Heart left ventricle (tissue), 16 donors: ENCODE results near the gene GAB2. TPM values are rescaled to one million over a fixed set of nuclear protein-coding genes. Genes with fewer than 3 reads are reported as not detected.
A peak's percentile ranks its signal among the peaks of the same experiment; 100 is the strongest.

Experiments
- ATAC-seq, 4 donors: fragments of 200-7000 bp; cut with Tn5 transposase; one replicate each; pipeline ENCODE4 v1.9.1; 2020 to 2022; ENCODE audit warnings: moderate library complexity in 4 of 4, mild to moderate bottlenecking in 3 of 4, moderate number of reproducible peaks in 1 of 4
- DNase-seq, 5 donors: peaks; one replicate each; pipeline ENCODE4 v3.0.0-alpha.2; 2020
- H3K27ac ChIP-seq, 12 donors: fragments of 200-600 bp; sonication (generic) in 4 of 12; one replicate each; pipeline versions ENCODE4 v1.5.0 to v1.8.0; 2016 to 2022; ENCODE audit warnings: mild to moderate bottlenecking in 2 of 12
- H3K27me3 ChIP-seq, 9 donors: fragments of 200-600 bp; sonication (generic) in 2 of 9; one replicate each; pipeline versions ENCODE4 v1.5.1 to v1.8.0; 2016 to 2022; ENCODE audit warnings: mild to moderate bottlenecking in 3 of 9
- H3K36me3 ChIP-seq, 9 donors: fragments of 200-600 bp; sonication (generic) in 2 of 9; one replicate each; pipeline versions ENCODE4 v1.5.0 to v1.8.0; 2018 to 2022; ENCODE audit warnings: mild to moderate bottlenecking in 2 of 9
- H3K4me1 ChIP-seq, 12 donors: fragments of 200-600 bp; sonication (generic) in 4 of 12; one replicate each; pipeline versions ENCODE4 v1.5.0 to v1.8.0; 2016 to 2022; ENCODE audit warnings: mild to moderate bottlenecking in 3 of 12
- H3K4me3 ChIP-seq, 12 donors: fragments of 200-600 bp; sonication (generic) in 4 of 12; one replicate each; pipeline versions ENCODE4 v1.5.0 to v1.8.0; 2017 to 2022; ENCODE audit warnings: mild to moderate bottlenecking in 9 of 12, moderate library complexity in 4 of 12
- H3K9me3 ChIP-seq, 12 donors: fragments of 200-600 bp; sonication (generic) in 4 of 12; one replicate each; pipeline versions ENCODE4 v1.5.0 to v1.8.0; 2016 to 2022; ENCODE audit warnings: mild to moderate bottlenecking in 1 of 12
- POLR2A ChIP-seq, 2 donors: fragments of 450-650 bp; IDR thresholded peaks; one replicate each; pipeline ENCODE4 v1.6.1; 2017; ENCODE audit warnings: antibody characterized with exemption in 2 of 2, mild to moderate bottlenecking in 2 of 2, moderate library complexity in 2 of 2
- WGBS, 4 donors: extraction: QIAGEN DNeasy Blood & Tissue Kit in 2 of 4; methylation state at CpG; one replicate each; pipeline versions ENCODE4 v1.1.5 to v1.1.7; 2013 to 2018; 5-methylcytosine and 5-hydroxymethylcytosine counted together
- intact Hi-C, 10 donors: fragments of 100-400 bp; cut with DNase I; formaldehyde crosslinking; loops; one replicate each; pipeline versions ENCODE4 v1.11.1 to v1.14.2; 2022
- polyA plus RNA-seq, 2 donors: library from polyadenylated mRNA; stranded (reverse); fragments of 200-250 nt; gene quantifications; one replicate each; pipeline ENCODE4 v1.2.3, GENCODE V29; 2013
- total RNA-seq, 9 donors: library from RNA; depleted of rRNA in 2 of 9; stranded (reverse); fragments of >200 nt in 2 of 9; fragmentation: NEBNext Ultra II Directional in 3 of 9; extraction: Animal tissue kit (Norgen Biotek cat#: 25700) in 3 of 9; gene quantifications; one replicate each; pipeline versions ENCODE4 v1.1.0 to v1.2.4, GENCODE V29; 2016 to 2023
- TF ChIP-seq, protein P1 (sequence below), 12 donors: fragments of 200-600 bp; sonication (generic) in 4 of 12; IDR thresholded peaks; one replicate each; pipeline versions ENCODE4 v1.5.0 to v1.8.0; 2018 to 2022; ENCODE audit warnings: antibody characterized with exemption in 12 of 12, mild to moderate bottlenecking in 5 of 12
- donor health status: ischemic (EF 13 %, LVEDD 7.1; RV severe dilation, severe dysfunction).
- donor health status: healthy with polysubstance abuse.
- donor health status: DM: no; HTN: yes; CAD: no.
- donor health status: DM: no; HTN: no; CAD: no.
- donor health status: ischemic (EF 25% LVEDD 6.9; RV normal size, moderate dysfunction).
- donor health status: ischemic (EF 25% LVEDD 5.7; RV mildly dilated, moderate dysfunction).
- donor health status: healthy.
- donor health status: DM: yes; HTN: yes; CAD: no.
- donor health status: ischemic (EF 35%, LVEDD 5.7; RV mildly dilated, moderate dysfunction).
- donor health status: nonischemic (EF 11% LVEDD 7.7; RV severe dilation, severe dysfunction).
- donor health status: DM: yes; HTN: yes; CAD: no.
- donor health status: PGD.
- donor health status: ischemic (EF 29% LVEDD 5.4; RV normal size, mild dysfunction).
- donor health status: nonischemic (EF 23%, LVEDD 6.1; RV moderate dilation, normal function).

Gene GAB2
- total and polyA plus RNA-seq, 11 donors, result 6.1 to 53.0 (median 30.0) TPM

DNA sequence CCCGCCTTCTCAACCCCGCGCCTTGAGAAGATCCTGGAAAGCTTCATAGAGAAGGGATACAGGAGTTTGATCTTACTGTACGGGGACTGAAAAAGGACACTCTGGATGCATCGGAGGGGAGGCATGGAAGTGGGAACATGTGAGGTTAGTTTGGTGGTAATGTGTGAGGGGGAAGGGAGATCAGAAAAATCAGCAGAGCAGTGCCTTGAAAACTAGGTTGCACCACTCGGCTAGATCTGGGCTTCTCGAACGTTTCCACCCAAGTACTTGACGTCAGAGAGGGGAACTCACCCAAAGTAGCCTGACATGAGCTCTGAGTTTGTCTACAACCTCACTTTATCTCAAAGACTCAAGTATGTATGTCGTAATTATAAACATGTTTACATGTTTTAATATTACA is 214.4 kb downstream of the GAB2 start:
- H3K27me3 ChIP-seq, result no peaks in the 10 kb centered on the region
- intact Hi-C loops, result no loop called here
- H3K9me3 ChIP-seq, result no peaks in the 10 kb centered on the region
- TF ChIP-seq POLR2A (IDR thresholded peaks at IDR 0.05), result no peak
- TF ChIP-seq, protein P1, sequence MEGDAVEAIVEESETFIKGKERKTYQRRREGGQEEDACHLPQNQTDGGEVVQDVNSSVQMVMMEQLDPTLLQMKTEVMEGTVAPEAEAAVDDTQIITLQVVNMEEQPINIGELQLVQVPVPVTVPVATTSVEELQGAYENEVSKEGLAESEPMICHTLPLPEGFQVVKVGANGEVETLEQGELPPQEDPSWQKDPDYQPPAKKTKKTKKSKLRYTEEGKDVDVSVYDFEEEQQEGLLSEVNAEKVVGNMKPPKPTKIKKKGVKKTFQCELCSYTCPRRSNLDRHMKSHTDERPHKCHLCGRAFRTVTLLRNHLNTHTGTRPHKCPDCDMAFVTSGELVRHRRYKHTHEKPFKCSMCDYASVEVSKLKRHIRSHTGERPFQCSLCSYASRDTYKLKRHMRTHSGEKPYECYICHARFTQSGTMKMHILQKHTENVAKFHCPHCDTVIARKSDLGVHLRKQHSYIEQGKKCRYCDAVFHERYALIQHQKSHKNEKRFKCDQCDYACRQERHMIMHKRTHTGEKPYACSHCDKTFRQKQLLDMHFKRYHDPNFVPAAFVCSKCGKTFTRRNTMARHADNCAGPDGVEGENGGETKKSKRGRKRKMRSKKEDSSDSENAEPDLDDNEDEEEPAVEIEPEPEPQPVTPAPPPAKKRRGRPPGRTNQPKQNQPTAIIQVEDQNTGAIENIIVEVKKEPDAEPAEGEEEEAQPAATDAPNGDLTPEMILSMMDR (IDR thresholded peaks at IDR 0.05), result no peak
- peaks cover 0 to 14% (median 0%) of the 10 kb centered on the region in 12 donors for H3K4me1 ChIP-seq
- peak overlapping the region in 1 of 12 donors; percentile 16 for H3K4me3 ChIP-seq
- WGBS, 4 donors, result 88 to 94% (median 90%) methylated on average over 10 of the region's 10 CpGs
- ATAC-seq (no peak), DNase-seq (no peak)
- peak overlapping the region in 1 of 12 donors; percentile 33 for H3K27ac ChIP-seq
- H3K36me3 ChIP-seq, result peaks cover 0 to 72% (median 28%) of the 10 kb centered on the region in 9 donors

- TF ChIP-seq, protein P1 (IDR thresholded peaks at IDR 0.05), result no peak
- Histone ChIP-seq H3K27ac (peak overlapping the region in 1 of 12 donors; percentile 33), H3K4me1 (peaks cover 0 to 12% (median 0%) of the 10 kb centered on the region in 12 donors), H3K4me3 (peak overlapping the region in 1 of 12 donors; percentile 16), H3K36me3 (peaks cover 0 to 73% (median 27%) of the 10 kb centered on the region in 9 donors), H3K9me3 (no peaks in the 10 kb centered on the region), H3K27me3 (no peaks in the 10 kb centered on the region)
- ATAC-seq (no peak), DNase-seq (no peak)
- intact Hi-C loops, result no loop called here
- 61 to 74% (median 68%) methylated on average over 3 of the region's 3 CpGs for WGBS, 4 donors
Measured at GRCh38 chr11:78202733-78203167, 214.9 kb downstream of the GAB2 start.

- 72 to 79% (median 75%) methylated on average over 9 of the region's 9 CpGs for WGBS, 4 donors
- no peak for TF ChIP-seq POLR2A (IDR thresholded peaks at IDR 0.05)
- TF ChIP-seq, protein P1 (IDR thresholded peaks at IDR 0.05), result no peak
- Histone ChIP-seq H3K4me1 (peaks cover 0 to 12% (median 0%) of the 10 kb centered on the region in 12 donors), H3K27me3 (no peaks in the 10 kb centered on the region), H3K36me3 (peaks cover 0 to 62% (median 29%) of the 10 kb centered on the region in 9 donors), H3K9me3 (no peaks in the 10 kb centered on the region), H3K27ac (peak overlapping the region in 2 of 12 donors; percentile 9 to 24), H3K4me3 (no peak overlapping the region)
- no peak for DNase-seq
- intact Hi-C loops, result no loop called here
- ATAC-seq, result peak; percentile 70 to 89 (median 74)
Measured at GRCh38 chr11:78201096-78201818, 216.4 kb downstream of the GAB2 start.

DNA sequence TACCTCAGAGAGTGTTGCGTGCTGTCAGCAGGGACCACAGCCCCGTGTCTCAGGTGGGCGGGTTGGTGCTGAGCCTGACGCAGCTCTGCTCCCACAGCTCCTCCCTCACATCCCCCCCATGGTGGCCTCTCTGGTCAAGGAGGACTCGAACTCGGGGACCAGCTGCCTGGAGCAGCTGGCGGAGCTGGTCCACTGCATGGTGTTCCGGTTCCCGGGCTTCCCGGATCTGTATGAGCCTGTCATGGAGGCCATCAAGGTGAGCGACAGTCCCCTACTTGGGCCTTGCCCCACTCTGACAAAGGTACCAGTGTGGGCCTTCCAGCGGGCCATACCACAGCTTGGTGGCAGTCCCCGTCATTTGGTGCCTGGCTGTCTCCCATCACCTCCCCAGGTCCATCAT is 217.1 kb downstream of the GAB2 start:
- Histone ChIP-seq H3K4me1 (peaks cover 0 to 12% (median 0%) of the 10 kb centered on the region in 12 donors), H3K36me3 (peaks cover 0 to 55% (median 23%) of the 10 kb centered on the region in 9 donors), H3K27ac (peak overlapping the region in 1 of 12 donors; percentile 24), H3K27me3 (no peaks in the 10 kb centered on the region), H3K9me3 (no peaks in the 10 kb centered on the region), H3K4me3 (no peak overlapping the region)
- DNase-seq (no peak), ATAC-seq (peak in 1 of 4 donors; percentile 15)
- WGBS, 4 donors, result 96 to 98% (median 97%) methylated on average over 10 to 13 of the region's 13 CpGs
- TF ChIP-seq POLR2A (IDR thresholded peaks at IDR 0.05), result no peak
- TF ChIP-seq, protein P1 (IDR thresholded peaks at IDR 0.05), result no peak
- intact Hi-C loops, result no loop called here
